Nephron (organoid): ENCODE data around the gene SMIM41.

Experiments
- H3K27ac Mint-ChIP-seq, 3 experiments: 2 replicates each; pipeline ENCODE4 v1.8.0; 2020; ENCODE audit warnings: mixed read lengths in 3 of 3, mild to moderate bottlenecking in 2 of 3, moderate library complexity in 1 of 3
- H3K27me3 Mint-ChIP-seq: 2 replicates; pipeline ENCODE4 v1.8.0; 2021; ENCODE audit warnings: low read depth, mild to moderate bottlenecking, moderate library complexity, mixed read lengths
- H3K36me3 Mint-ChIP-seq: 2 replicates; pipeline ENCODE4 v1.8.0; 2020; ENCODE audit warnings: low read depth, mixed read lengths
- H3K4me1 Mint-ChIP-seq: 2 replicates; pipeline ENCODE4 v1.8.0; 2020; ENCODE audit warnings: mixed read lengths
- H3K4me3 Mint-ChIP-seq, 3 experiments: 2 replicates each; pipeline ENCODE4 v1.8.0; 2020; ENCODE audit warnings: mild to moderate bottlenecking in 3 of 3, mixed read lengths in 3 of 3, moderate library complexity in 2 of 3
- H3K9me3 Mint-ChIP-seq: 2 replicates; pipeline ENCODE4 v1.8.0; 2020; ENCODE audit warnings: mixed read lengths
- CTCF ChIP-seq, 3 experiments: fragments of 200-600 bp; sonication (generic); IDR thresholded peaks; one replicate each; pipeline ENCODE4 v1.5.0; 2021; ENCODE audit warnings: antibody characterized with exemption in 3 of 3; ENCODE audit not compliant: unreplicated experiment in 3 of 3

SMIM41 gene

GRCh38 chr12:52041695-52042123 lies 37.8 kb upstream of the SMIM41 start:
- Mint-ChIP-seq H3K4me3 (peak overlapping the region in 2 of 3 experiments; percentile 32 to 44), H3K27ac (no peak overlapping the region), H3K36me3 (no peaks in the 10 kb centered on the region), H3K4me1 (peaks cover 36% of the 10 kb centered on the region), H3K27me3 (peaks cover 18% of the 10 kb centered on the region), H3K9me3 (no peaks in the 10 kb centered on the region)
- TF ChIP-seq CTCF (IDR thresholded peaks at IDR 0.05; ENCODE audit: unreplicated experiment in 3 of 3) = no peak

GRCh38 chr12:52042706-52043385 lies 36.7 kb upstream of the SMIM41 start:
- Mint-ChIP-seq H3K27ac (no peak overlapping the region), H3K4me1 (peaks cover 36% of the 10 kb centered on the region), H3K9me3 (no peaks in the 10 kb centered on the region), H3K4me3 (no peak overlapping the region), H3K36me3 (no peaks in the 10 kb centered on the region), H3K27me3 (peaks cover 18% of the 10 kb centered on the region)
- TF ChIP-seq CTCF (IDR thresholded peaks at IDR 0.05; ENCODE audit: unreplicated experiment in 3 of 3) = no peak

- no peaks in the 10 kb centered on the region for H3K36me3 Mint-ChIP-seq
These were observed 35.9 kb upstream of the SMIM41 start for GRCh38 chr12:52043386-52044212.

GRCh38 chr12:52044292-52044983 lies 35.1 kb upstream of the SMIM41 start:
- no peak for TF ChIP-seq CTCF (IDR thresholded peaks at IDR 0.05; ENCODE audit: unreplicated experiment in 3 of 3)
- peak overlapping the region in 2 of 3 experiments; percentile 56 to 77 for H3K27ac Mint-ChIP-seq
- peaks cover 18% of the 10 kb centered on the region for H3K27me3 Mint-ChIP-seq
- H3K9me3 Mint-ChIP-seq = no peaks in the 10 kb centered on the region
- peaks cover 28% of the 10 kb centered on the region for H3K4me1 Mint-ChIP-seq
- H3K4me3 Mint-ChIP-seq = peak overlapping the region in 1 of 3 experiments; percentile 67
- no peaks in the 10 kb centered on the region for H3K36me3 Mint-ChIP-seq

More at GRCh38 chr12:52043386-52044212, 35.9 kb upstream of the SMIM41 start:
- H3K27me3 Mint-ChIP-seq = peaks cover 16% of the 10 kb centered on the region
- no peak for TF ChIP-seq CTCF (IDR thresholded peaks at IDR 0.05; ENCODE audit: unreplicated experiment in 3 of 3)
- no peaks in the 10 kb centered on the region for H3K9me3 Mint-ChIP-seq
- H3K4me1 Mint-ChIP-seq = peaks cover 29% of the 10 kb centered on the region
- no peak overlapping the region for H3K4me3 Mint-ChIP-seq
- no peak overlapping the region for H3K27ac Mint-ChIP-seq

GRCh38 chr12:52045794-52046199 lies 33.7 kb upstream of the SMIM41 start:
- Mint-ChIP-seq H3K27ac (no peak overlapping the region), H3K9me3 (no peaks in the 10 kb centered on the region), H3K4me1 (peaks cover 33% of the 10 kb centered on the region)

More at GRCh38 chr12:52045794-52046199, 33.7 kb upstream of the SMIM41 start:
- H3K4me3 Mint-ChIP-seq = no peak overlapping the region
- H3K27me3 Mint-ChIP-seq = peaks cover 25% of the 10 kb centered on the region
- no peak for TF ChIP-seq CTCF (IDR thresholded peaks at IDR 0.05; ENCODE audit: unreplicated experiment in 3 of 3)
- H3K36me3 Mint-ChIP-seq = no peaks in the 10 kb centered on the region
